Bronchial epithelial cell (primary cell): Measurements from ENCODE around the gene ABCC12. TPM values are rescaled to one million over a fixed set of nuclear protein-coding genes. Genes with fewer than 3 reads are reported as not detected.

Source experiments
- DNase-seq: peaks from one replicate; pipeline ENCODE4 v3.0.0-alpha.2; 2010; ENCODE audit warnings: low read depth
- FAIRE-seq: peaks from 2 replicates; lab custom pipeline; 2011; peaks lifted over from hg19 to GRCh38; lab: Jason Lieb, UNC
- H3K27me3 ChIP-seq: 2 replicates; pipeline ENCODE4 v1.5.1; 2011; ENCODE audit warnings: low read length; ENCODE audit not compliant: control insufficient read depth, insufficient read depth
- H3K36me3 ChIP-seq: 2 replicates; pipeline ENCODE4 v1.5.1; 2011; ENCODE audit warnings: low read length; ENCODE audit not compliant: control insufficient read depth, insufficient read depth
- H3K4me3 ChIP-seq: 2 replicates; pipeline ENCODE4 v1.5.1; 2011; ENCODE audit warnings: mild to moderate bottlenecking, low read depth, low read length, control low read depth
- CTCF ChIP-seq: IDR thresholded peaks from 2 replicates; pipeline ENCODE4 v1.5.1; 2011; ENCODE audit warnings: mild to moderate bottlenecking, moderate library complexity, low read length, control low read depth, inconsistent platforms; ENCODE audit not compliant: insufficient read depth, severe bottlenecking
- total RNA-seq: library from RNA; depleted of rRNA; stranded (reverse); fragments of >200 nt; gene quantifications from 2 replicates; pipeline ENCODE4 v1.2.1, GENCODE V29; 2014

Gene ABCC12
- total RNA-seq, 1 donor from 2014 or later = not detected

- DNase-seq (no peak), FAIRE-seq (no peak)
- Histone ChIP-seq H3K36me3 (no peaks in the 10 kb centered on the region), H3K27me3 (no peaks in the 10 kb centered on the region), H3K4me3 (no peak overlapping the region)
- no peak for TF ChIP-seq CTCF
These were observed 6.1 kb upstream of the ABCC12 start for GRCh38 chr16:48161906-48162305.

GRCh38 chr16:48160575-48160974 is 4.8 kb upstream of the ABCC12 start:
- no peak for DNase-seq
- Histone ChIP-seq H3K36me3 (no peaks in the 10 kb centered on the region), H3K27me3 (no peaks in the 10 kb centered on the region), H3K4me3 (no peak overlapping the region)
- no peak for FAIRE-seq
- TF ChIP-seq CTCF = no peak

- no peak for TF ChIP-seq CTCF
These were observed 2.5 kb upstream of the ABCC12 start for GRCh38 chr16:48158296-48158695.

GRCh38 chr16:48157794-48158193 is 2.0 kb upstream of the ABCC12 start:
- Histone ChIP-seq H3K4me3 (no peak overlapping the region), H3K36me3 (no peaks in the 10 kb centered on the region), H3K27me3 (no peaks in the 10 kb centered on the region)
- TF ChIP-seq CTCF = no peak
- DNase-seq (no peak), FAIRE-seq (no peak)

More at GRCh38 chr16:48158296-48158695, 2.5 kb upstream of the ABCC12 start:
- Histone ChIP-seq H3K27me3 (no peaks in the 10 kb centered on the region), H3K36me3 (no peaks in the 10 kb centered on the region), H3K4me3 (no peak overlapping the region)
- no peak for FAIRE-seq
- DNase-seq = peak; percentile 88

GRCh38 chr16:48157302-48157701 is 1.5 kb upstream of the ABCC12 start:
- no peak for TF ChIP-seq CTCF
- no peaks in the 10 kb centered on the region for H3K27me3 ChIP-seq
- DNase-seq = no peak
- H3K4me3 ChIP-seq = no peak overlapping the region
- FAIRE-seq = no peak
- H3K36me3 ChIP-seq = no peaks in the 10 kb centered on the region

- peak; percentile 93 for TF ChIP-seq CTCF
- no peaks in the 10 kb centered on the region for H3K27me3 ChIP-seq
- no peak overlapping the region for H3K4me3 ChIP-seq
- H3K36me3 ChIP-seq = no peaks in the 10 kb centered on the region
- FAIRE-seq = peak; percentile 81
- DNase-seq = peak; percentile 54
These were observed 1.0 kb upstream of the ABCC12 start for GRCh38 chr16:48156790-48157209.
